ENCODE results near the gene GRAMD1C.
"Not testable (repeated sequence)": the region's sequence is repeated elsewhere in the genome, so short reads cannot be mapped to it uniquely, and the experiment has no call there.

Gene GRAMD1C

GRCh38 chr3:113838631-113839209 is at the start of gene GRAMD1C:
Gene GRAMD1C, plus strand, starts transcription at chr3:113838788. Its CDS starts 122 bp downstream, at chr3:113838910.
- peak; percentile 81 for DNase-seq

- DNase-seq, result no peak
Measured at GRCh38 chr3:113791381-113791780, 47.2 kb upstream of the GRAMD1C start.

- peak; percentile 41 for DNase-seq
Measured at GRCh38 chr3:113794526-113794925, 44.1 kb upstream of the GRAMD1C start.

- DNase-seq, result no peak
Measured at GRCh38 chr3:113795693-113796092, 42.9 kb upstream of the GRAMD1C start.

GRCh38 chr3:113802795-113803455 is 35.7 kb upstream of the GRAMD1C start:
- no peak for DNase-seq

GRCh38 chr3:113804661-113805060 is 33.9 kb upstream of the GRAMD1C start:
- no peak for DNase-seq

- no peak for DNase-seq
Measured at GRCh38 chr3:113805249-113805648, 33.3 kb upstream of the GRAMD1C start.

- DNase-seq, result no peak
Measured at GRCh38 chr3:113812854-113813253, 25.7 kb upstream of the GRAMD1C start.

- DNase-seq, result no peak
Measured at GRCh38 chr3:113819866-113820265, 18.7 kb upstream of the GRAMD1C start.

- DNase-seq, result no peak
Measured at GRCh38 chr3:113825090-113825489, 13.5 kb upstream of the GRAMD1C start.

- no peak for DNase-seq
Measured at GRCh38 chr3:113828600-113828999, 10.0 kb upstream of the GRAMD1C start.

- DNase-seq, result no peak
Measured at GRCh38 chr3:113829576-113830354, 8.8 kb upstream of the GRAMD1C start.

- no peak for DNase-seq
Measured at GRCh38 chr3:113831103-113831355, 7.6 kb upstream of the GRAMD1C start.

- no peak for DNase-seq
Measured at GRCh38 chr3:113832477-113833164, 6.0 kb upstream of the GRAMD1C start.

- no peak for DNase-seq
Measured at GRCh38 chr3:113834983-113835382, 3.6 kb upstream of the GRAMD1C start.

- DNase-seq, result no peak
Measured at GRCh38 chr3:113839551-113839950, 963 bp downstream of the GRAMD1C start.

- DNase-seq, result peak; percentile 27
Measured at GRCh38 chr3:113844622-113845222, 6.1 kb downstream of the GRAMD1C start.

- no peak for DNase-seq
Measured at GRCh38 chr3:113847247-113847646, 8.7 kb downstream of the GRAMD1C start.

GRCh38 chr3:113847664-113848461 is 9.3 kb downstream of the GRAMD1C start:
- no peak for DNase-seq

- not testable (repeated sequence) for DNase-seq
Measured at GRCh38 chr3:113849071-113849470, 10.5 kb downstream of the GRAMD1C start.

- not testable (repeated sequence) for DNase-seq
Measured at GRCh38 chr3:113849841-113850240, 11.3 kb downstream of the GRAMD1C start.

- DNase-seq, result not testable (repeated sequence)
Measured at GRCh38 chr3:113850391-113850790, 11.8 kb downstream of the GRAMD1C start.
